Fibroblast of skin of left quadriceps (primary cell): ENCODE data around the gene BOC.

Experiments
- DNase-seq, 2 experiments: peaks; one replicate each; pipeline ENCODE4 v3.0.0-alpha.2; 2013; ENCODE audit warnings: low read depth in 2 of 2

BOC gene

GRCh38 chr3:113270068-113270467, 58.7 kb downstream of the BOC start:
- no peak for DNase-seq

DNA sequence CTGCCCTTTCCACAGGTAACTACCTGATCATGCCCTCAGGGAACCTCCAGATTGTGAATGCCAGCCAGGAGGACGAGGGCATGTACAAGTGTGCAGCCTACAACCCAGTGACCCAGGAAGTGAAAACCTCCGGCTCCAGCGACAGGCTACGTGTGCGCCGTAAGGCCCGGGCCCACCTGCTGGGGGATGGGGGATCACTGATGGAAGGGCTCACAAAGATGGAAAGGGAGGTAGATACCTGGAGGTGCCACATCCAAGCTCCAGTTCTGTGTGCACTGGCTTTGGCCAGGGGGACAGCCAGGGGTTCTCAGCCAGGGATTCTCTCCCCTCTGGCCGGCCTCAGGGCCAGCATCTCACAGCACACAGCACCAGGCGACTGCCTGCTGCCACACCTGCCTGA, 59.4 kb downstream of the BOC start:
- no peak for DNase-seq

DNA sequence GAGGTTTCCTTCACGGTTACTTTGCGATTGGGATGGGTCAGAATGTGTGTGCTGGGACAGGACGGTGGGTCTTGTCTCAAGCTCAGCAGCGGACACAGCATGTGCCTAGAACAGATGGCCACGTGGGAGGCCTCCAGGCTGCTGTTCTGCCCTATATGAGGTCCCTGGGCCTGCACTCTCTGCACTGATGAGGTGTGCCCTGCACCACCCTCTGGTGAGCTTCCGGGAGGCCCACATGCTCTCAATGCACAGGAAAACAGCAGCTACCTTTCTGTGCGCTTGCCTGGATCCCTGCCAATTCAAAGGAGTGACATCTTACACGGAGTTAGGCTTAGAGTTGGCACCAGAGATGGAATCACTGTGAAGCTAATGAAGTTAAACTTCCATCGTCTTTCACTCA, 59.8 kb downstream of the BOC start:
- DNase-seq, result no peak

DNA sequence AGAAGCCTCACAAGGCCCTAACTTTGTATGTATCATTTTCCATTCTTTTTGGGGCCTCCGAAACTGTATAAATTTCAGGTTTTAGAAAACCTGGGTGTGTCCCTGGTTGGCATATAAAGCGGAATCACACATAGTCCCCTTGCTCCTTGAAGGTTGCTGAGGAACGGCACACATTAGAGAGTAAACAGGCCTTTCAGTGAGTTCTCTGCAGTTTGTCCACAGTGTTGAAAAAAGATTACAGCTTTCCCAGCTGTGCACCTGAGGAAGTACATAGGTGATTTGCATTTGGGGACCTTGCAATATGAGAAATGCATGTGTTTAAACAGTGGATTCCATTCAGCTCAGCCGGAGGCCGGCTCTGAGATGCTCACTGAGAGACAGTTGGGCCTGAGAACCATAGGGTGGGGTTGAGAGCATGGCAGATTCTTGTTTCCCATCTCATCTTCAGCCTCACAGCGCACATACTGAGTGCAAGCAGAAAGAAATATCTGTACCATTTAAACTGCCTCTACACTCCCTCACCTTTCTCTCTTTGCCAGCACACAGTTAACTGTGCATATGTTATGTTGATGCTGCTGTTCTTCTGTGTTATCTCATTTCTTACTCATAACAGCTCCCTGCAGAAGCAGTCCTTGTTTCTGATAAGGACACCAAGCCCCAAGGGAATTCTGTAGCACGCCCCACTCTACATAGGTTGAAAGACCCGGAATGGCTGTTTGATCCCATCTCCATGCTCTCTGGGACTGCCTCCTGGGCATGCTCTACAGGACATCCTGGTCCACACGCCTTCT, 60.4 kb downstream of the BOC start:
- no peak for DNase-seq

- no peak for DNase-seq
These were observed 61.0 kb downstream of the BOC start for GRCh38 chr3:113272385-113272779.

DNA sequence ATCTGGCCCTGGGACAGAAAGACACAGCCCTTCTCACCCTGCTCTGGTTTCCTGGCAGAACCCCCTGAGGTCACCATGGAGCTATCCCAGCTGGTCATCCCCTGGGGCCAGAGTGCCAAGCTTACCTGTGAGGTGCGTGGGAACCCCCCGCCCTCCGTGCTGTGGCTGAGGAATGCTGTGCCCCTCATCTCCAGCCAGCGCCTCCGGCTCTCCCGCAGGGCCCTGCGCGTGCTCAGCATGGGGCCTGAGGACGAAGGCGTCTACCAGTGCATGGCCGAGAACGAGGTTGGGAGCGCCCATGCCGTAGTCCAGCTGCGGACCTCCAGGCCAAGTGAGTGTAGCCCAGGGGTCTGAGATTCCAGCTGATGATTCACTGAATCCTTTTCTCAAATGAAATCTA, 61.7 kb downstream of the BOC start:
- no peak for DNase-seq

DNA sequence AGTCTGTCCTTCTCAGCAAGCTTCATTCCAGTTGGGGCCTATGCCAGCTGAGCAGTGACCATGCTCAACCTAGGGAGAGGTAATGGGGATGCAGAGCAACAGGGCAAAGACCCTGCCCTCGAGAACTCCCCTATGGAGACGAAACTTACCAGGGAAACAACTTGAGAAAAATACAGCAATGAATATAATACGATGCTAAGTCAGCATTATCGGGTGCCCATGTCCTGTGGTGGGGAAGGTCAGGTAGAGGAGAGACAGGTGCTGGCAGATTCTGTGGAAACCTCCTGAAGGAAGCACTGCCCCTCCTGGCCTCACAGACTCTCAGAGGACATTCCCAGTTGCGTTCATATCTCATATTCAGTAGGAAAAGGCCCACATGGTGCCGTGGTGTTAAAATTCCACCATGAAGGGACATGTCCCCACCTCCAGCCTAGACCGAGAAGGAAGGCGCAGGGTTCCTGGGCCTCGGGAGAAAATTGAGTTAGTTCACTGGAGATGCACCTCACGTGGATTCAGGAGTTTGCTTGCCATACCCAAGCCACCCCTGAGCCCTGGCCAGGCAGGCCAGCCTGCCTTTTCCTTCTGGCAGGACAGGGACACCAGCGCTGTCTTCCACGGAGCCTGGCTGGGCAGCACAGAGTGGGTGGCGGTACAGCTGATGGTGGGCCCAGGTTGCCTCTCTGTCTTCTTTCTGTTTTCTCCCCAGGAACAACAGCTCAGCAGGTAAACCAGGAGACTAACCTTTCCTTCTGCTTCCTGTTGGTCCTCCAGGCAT, 62.4 kb downstream of the BOC start:
- DNase-seq, result no peak

DNA sequence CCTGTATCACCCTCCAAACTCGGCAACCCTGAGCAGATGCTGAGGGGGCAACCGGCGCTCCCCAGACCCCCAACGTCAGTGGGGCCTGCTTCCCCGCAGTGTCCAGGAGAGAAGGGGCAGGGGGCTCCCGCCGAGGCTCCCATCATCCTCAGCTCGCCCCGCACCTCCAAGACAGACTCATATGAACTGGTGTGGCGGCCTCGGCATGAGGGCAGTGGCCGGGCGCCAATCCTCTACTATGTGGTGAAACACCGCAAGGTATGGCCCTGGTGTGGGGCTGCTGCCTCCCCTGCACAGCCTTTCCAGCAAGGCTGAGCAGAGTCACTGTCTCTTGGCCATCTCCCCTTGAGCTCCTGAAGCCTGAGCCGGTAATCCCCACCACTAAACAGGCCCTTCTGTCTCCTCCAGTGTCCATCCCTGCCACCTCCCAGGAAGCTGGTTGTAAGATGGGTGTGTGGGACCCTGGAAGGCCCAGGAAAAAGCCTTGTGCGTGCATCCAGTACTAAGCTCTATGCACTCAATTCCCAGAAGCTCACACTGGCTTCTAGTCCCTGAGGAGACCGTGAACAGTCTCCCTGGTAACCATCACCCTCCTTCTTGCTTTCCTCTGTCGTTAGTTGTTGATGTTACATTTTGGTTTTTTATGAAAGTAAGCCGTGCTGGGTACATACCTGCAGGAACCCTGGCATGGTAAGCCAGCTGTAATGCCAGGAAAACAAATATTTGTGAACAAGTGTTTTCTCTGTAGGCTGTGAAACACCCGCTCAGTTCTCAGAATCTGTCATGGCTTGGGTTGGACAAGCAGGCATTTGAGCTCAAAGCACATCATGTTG, 63.3 kb downstream of the BOC start:
- DNase-seq, result no peak

DNA sequence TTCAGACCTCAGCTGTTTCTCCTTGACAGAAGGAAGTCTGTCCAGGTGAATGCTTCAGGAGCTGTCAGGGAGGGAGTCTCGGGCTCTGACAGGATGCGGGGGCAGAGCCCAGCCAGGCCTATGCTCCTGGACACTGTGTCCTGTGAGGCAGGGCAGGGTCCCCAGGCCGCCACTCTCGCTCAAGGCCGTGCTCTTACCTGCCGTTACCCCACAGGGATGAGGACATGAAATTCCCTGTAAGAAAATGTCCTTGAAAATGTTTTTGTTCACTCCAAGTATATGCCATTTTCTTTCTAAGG, 63.9 kb downstream of the BOC start:
- DNase-seq, result no peak

- no peak for DNase-seq
These were observed 64.2 kb downstream of the BOC start for GRCh38 chr3:113275583-113275928.

DNA sequence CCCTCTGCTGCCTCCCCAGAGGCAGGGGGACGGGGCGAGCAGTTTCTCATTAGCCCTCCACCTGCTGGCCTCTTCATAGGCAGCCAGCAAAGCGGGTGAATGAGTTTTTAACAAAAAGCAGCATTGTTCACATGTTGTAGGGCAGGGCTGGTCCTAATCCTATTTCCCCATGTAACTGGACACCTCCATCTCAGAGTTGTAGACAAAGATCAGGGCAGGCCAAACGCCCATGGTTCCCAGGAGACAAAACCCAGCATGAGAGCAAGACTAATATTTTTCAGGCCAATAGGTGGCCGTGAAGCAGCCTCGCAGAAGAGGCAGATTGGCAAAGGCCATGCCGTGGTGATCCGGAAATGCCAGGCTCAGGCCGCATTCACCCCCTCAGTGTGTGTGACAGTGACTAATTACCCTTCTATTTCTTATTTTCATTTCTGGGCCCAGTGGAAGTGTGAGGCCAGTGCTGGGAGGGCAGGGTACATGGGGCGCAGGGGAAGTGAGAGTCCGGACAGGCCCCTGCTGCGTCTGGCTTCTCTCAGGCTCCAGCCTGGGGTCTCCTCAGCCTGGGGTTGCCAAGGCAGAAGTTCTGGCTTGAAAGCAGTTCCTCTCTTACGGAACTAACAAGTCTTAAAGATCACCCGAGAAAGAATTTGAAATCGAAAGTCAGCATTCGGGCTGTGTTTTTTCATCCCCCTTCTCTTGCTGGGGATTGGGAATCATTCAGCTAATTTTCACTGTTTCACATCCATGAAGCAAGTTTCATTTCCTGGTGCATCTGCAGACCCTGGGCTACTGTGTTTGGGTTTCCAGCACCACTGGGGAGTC, 64.8 kb downstream of the BOC start:
- no peak for DNase-seq

DNA sequence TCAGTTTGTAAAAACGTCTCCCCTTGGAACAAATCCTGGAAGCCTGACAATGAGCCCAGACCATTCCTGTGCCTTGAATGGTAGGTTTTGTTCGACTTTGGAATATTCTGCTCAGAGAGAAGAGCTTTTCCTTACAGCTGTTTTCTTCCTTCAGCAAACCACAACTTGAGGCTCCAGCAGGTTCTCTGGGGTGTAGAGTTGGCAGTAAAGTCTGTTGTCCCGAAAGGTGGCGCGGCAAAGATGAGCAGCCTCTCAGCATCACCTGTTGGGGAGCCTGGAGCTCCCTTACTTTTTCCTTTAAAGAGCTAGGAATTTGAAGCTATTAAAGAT, 65.4 kb downstream of the BOC start:
- no peak for DNase-seq

DNA sequence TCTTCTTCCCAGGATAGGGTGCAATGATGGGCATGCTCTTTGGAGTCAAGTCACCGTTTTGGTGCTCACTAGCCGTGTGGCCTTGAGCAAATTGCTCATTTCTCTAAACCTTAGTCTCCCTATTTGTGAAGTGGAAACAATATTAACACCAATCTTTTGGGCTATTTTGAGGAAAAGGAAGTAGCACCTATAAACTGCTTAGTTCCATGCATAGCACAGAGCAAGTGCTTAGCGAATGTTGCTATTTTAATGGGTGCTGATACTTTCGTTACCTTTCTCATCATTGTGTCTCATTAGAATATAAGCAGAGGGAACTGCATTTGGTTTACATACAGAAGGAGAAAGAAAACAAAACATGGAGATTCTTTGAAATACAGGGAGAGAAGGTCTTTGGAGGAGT, 66.1 kb downstream of the BOC start:
- DNase-seq, result no peak

DNA sequence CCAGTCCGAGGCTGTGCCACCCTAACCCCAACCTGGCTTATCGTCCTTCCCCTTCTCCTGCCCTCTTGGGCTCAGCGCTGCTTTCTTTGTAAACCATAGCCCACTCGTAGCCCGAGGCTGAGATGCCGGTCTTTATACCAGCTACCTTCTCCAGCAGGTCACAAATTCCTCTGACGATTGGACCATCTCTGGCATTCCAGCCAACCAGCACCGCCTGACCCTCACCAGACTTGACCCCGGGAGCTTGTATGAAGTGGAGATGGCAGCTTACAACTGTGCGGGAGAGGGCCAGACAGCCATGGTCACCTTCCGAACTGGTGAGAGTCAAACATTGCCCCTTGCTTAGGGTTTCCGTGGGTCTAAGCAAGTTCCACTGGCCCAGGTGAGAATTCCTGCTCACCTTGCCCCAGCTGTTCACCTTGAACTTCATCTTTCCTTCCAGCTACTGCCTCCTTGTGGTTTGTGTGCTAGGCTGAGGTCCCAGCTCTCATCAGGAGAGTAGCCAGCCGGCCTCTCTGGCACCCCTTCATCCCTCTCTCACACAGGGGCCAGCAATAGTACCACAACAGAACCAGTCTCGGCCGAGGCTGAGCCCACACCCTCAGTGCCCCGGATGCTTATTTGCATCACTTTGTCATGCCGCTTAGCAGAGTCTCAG, 66.7 kb downstream of the BOC start:
- no peak for DNase-seq

GRCh38 chr3:113278599-113278955, 67.2 kb downstream of the BOC start:
- DNase-seq, result no peak

- no peak for DNase-seq
These were observed 68.3 kb downstream of the BOC start for GRCh38 chr3:113279686-113280085.

GRCh38 chr3:113283306-113283705, 71.9 kb downstream of the BOC start:
- DNase-seq, result no peak

DNA sequence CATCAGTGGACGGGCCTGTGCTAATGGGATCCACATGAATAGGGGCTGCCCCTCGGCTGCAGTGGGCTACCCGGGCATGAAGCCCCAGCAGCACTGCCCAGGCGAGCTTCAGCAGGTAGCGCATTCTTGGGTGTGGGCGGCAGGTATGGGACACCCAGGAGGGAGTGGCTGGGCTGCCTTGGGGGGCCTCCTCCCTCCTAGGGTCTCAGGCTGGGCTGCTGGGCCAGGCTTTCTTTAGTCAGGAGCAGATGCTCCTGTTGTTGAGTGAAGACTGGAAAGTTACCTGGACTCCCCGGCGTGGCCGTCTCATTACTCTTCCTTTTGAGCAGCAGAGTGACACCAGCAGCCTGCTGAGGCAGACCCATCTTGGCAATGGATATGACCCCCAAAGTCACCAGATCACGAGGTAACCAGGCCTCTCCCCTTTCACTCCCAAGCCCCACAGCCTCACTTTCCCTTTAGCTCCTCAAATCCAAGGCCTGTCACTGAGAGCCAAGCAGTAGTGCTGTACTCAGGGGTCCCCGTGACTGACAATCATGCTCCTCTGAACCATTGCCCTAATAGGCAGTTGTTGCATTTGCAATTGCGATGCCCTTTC, 73.2 kb downstream of the BOC start:
- DNase-seq, result no peak

DNA sequence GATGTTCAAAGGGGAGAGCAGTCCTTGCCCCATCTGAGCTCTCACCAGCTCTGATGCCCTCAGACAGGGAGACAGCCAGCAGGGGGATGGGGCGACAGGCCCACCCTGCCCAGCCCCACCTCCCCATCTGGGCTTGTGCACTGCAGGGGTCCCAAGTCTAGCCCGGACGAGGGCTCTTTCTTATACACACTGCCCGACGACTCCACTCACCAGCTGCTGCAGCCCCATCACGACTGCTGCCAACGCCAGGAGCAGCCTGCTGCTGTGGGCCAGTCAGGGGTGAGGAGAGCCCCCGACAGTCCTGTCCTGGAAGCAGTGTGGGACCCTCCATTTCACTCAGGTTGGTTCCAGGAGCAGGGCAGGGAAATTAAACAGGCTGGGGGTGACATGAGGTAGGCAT, 73.9 kb downstream of the BOC start:
- DNase-seq, result no peak

DNA sequence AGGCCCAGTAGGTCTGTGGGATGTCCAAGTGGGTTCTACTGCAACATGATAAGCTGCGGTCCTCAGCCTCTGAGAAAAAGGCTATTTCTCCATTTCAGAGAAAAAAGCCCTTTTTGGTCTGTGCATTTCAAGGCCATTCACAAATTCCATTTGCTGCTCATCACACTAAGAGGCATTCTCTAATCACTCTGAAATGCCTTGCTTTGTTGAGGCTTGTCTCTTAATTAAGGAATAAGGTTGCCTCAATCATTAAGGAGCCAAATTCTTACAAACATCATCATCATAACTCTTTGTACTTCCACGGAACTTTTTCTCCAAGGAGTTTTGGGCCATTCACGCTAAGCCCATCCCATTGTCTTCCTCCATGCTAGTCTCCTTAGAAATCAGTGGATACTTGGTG, 74.4 kb downstream of the BOC start:
- no peak for DNase-seq

- no peak for DNase-seq
These were observed 75.2 kb downstream of the BOC start for GRCh38 chr3:113286524-113286923.
